Astrocyte (in vitro differentiated cells and primary cell): ENCODE data around the gene NEAT1. TPM values are rescaled to one million over a fixed set of nuclear protein-coding genes. Genes with fewer than 3 reads are reported as not detected.

Experiments used
- DNase-seq: peaks from one replicate; pipeline ENCODE4 v3.0.0-alpha.2; 2010; ENCODE audit warnings: low read depth
- FAIRE-seq: peaks from 2 replicates; lab custom pipeline; 2011; peaks lifted over from hg19 to GRCh38; lab: Jason Lieb, UNC
- H2AFZ ChIP-seq: 2 replicates; pipeline ENCODE4 v1.6.0; 2012; ENCODE audit warnings: low read depth, low read length, inconsistent platforms
- H3K27ac ChIP-seq: 2 replicates; pipeline ENCODE4 v1.5.1; 2011; ENCODE audit warnings: low read depth, low read length, inconsistent platforms
- H3K27me3 ChIP-seq: 2 replicates; pipeline ENCODE4 v1.6.0; 2011; ENCODE audit warnings: low read length, inconsistent platforms; ENCODE audit not compliant: insufficient read depth
- H3K36me3 ChIP-seq: 2 replicates; pipeline ENCODE4 v1.5.1; 2011; ENCODE audit warnings: low read length, inconsistent platforms; ENCODE audit not compliant: insufficient read depth
- H3K4me1 ChIP-seq: 2 replicates; pipeline ENCODE4 v1.5.1; 2011; ENCODE audit warnings: low read length, inconsistent platforms; ENCODE audit not compliant: insufficient read depth
- H3K4me2 ChIP-seq: 2 replicates; pipeline ENCODE4 v1.6.0; 2012; ENCODE audit warnings: low read length, inconsistent platforms
- H3K4me3 ChIP-seq: 2 replicates; pipeline ENCODE4 v1.5.1; 2011; ENCODE audit warnings: low read depth, mild to moderate bottlenecking, low read length, inconsistent platforms; ENCODE audit not compliant: insufficient read depth
- H3K79me2 ChIP-seq: 2 replicates; pipeline ENCODE4 v1.6.0; 2012; ENCODE audit warnings: mild to moderate bottlenecking, low read length, inconsistent platforms; ENCODE audit not compliant: insufficient read depth
- H3K9ac ChIP-seq: 2 replicates; pipeline ENCODE4 v1.6.0; 2012; ENCODE audit warnings: mild to moderate bottlenecking, low read length, inconsistent platforms
- H3K9me3 ChIP-seq: 2 replicates; pipeline ENCODE4 v1.5.1; 2012; ENCODE audit warnings: low read depth, mild to moderate bottlenecking, low read length, inconsistent platforms; ENCODE audit not compliant: insufficient read depth
- H4K20me1 ChIP-seq: 2 replicates; pipeline ENCODE4 v1.6.0; 2012; ENCODE audit warnings: low read length, inconsistent platforms; ENCODE audit not compliant: insufficient read depth
- H3K27ac Mint-ChIP-seq: one replicate; pipeline ENCODE4 v1.8.0; 2021; ENCODE audit warnings: mild to moderate bottlenecking, mixed read lengths; ENCODE audit not compliant: unreplicated experiment
- H3K27me3 Mint-ChIP-seq: one replicate; pipeline ENCODE4 v1.8.0; 2021; ENCODE audit warnings: low read depth, mixed read lengths; ENCODE audit not compliant: unreplicated experiment
- H3K36me3 Mint-ChIP-seq: one replicate; pipeline ENCODE4 v1.8.0; 2021; ENCODE audit warnings: low read depth, mixed read lengths; ENCODE audit not compliant: unreplicated experiment
- H3K4me1 Mint-ChIP-seq: one replicate; pipeline ENCODE4 v1.8.0; 2021; ENCODE audit warnings: low read depth, mixed read lengths; ENCODE audit not compliant: unreplicated experiment
- H3K4me3 Mint-ChIP-seq: one replicate; pipeline ENCODE4 v1.8.0; 2021; ENCODE audit warnings: mild to moderate bottlenecking, moderate library complexity, mixed read lengths; ENCODE audit not compliant: unreplicated experiment
- H3K9me3 Mint-ChIP-seq: one replicate; pipeline ENCODE4 v1.8.0; 2021; ENCODE audit warnings: mild to moderate bottlenecking, mixed read lengths; ENCODE audit not compliant: unreplicated experiment
- CTCF ChIP-seq: IDR thresholded peaks from 2 replicates; pipeline ENCODE4 v1.5.1; 2011; ENCODE audit warnings: low read depth, mild to moderate bottlenecking, inconsistent platforms, low read length, moderate library complexity; ENCODE audit not compliant: insufficient read depth
- EZH2 ChIP-seq: IDR thresholded peaks from 2 replicates; pipeline ENCODE4 v1.6.1; 2012; ENCODE audit warnings: mild to moderate bottlenecking, low read length, inconsistent platforms; ENCODE audit not compliant: insufficient read depth
- total RNA-seq: library from RNA; stranded (reverse); gene quantifications from 2 replicates; pipeline ENCODE4 v1.2.1, GENCODE V29; 2021

The NEAT1 gene
- total RNA-seq, 1 donor from 2014 or later: 317 TPM

- Histone ChIP-seq H2AFZ (no peak overlapping the region), H3K4me3 (no peak overlapping the region), H3K9me3 (no peaks in the 10 kb centered on the region), H3K27me3 (no peaks in the 10 kb centered on the region), H4K20me1 (peaks cover 97% of the 10 kb centered on the region), H3K4me1 (peaks cover 29% of the 10 kb centered on the region), H3K4me2 (peak overlapping the region; percentile 45), H3K9ac (peak overlapping the region; percentile 46), H3K27ac (no peak overlapping the region), H3K36me3 (peaks cover 43% of the 10 kb centered on the region), H3K79me2 (peaks cover 97% of the 10 kb centered on the region)
- Mint-ChIP-seq H3K4me1 (peaks cover 50% of the 10 kb centered on the region), H3K4me3 (peak overlapping the region; percentile 71), H3K27ac (peak overlapping the region; percentile 70), H3K36me3 (peaks cover 2% of the 10 kb centered on the region), H3K27me3 (no peaks in the 10 kb centered on the region), H3K9me3 (no peaks in the 10 kb centered on the region)
- no peak for FAIRE-seq
- DNase-seq: no peak
- TF ChIP-seq CTCF: no peak
- TF ChIP-seq EZH2: no peak
These were observed 10.3 kb downstream of the NEAT1 start for GRCh38 chr11:65432686-65433582.

GRCh38 chr11:65433657-65434056 is 11.1 kb downstream of the NEAT1 start:
- Histone ChIP-seq H3K4me3 (no peak overlapping the region), H3K4me2 (peak overlapping the region; percentile 39), H3K27me3 (no peaks in the 10 kb centered on the region), H2AFZ (no peak overlapping the region), H3K9ac (peak overlapping the region; percentile 48), H3K4me1 (peaks cover 24% of the 10 kb centered on the region), H4K20me1 (peaks cover 97% of the 10 kb centered on the region), H3K27ac (no peak overlapping the region), H3K36me3 (peaks cover 49% of the 10 kb centered on the region), H3K79me2 (peaks cover 97% of the 10 kb centered on the region), H3K9me3 (no peaks in the 10 kb centered on the region)
- H3K9me3 Mint-ChIP-seq: no peaks in the 10 kb centered on the region
- peaks cover 2% of the 10 kb centered on the region for H3K36me3 Mint-ChIP-seq
- FAIRE-seq (no peak), DNase-seq (no peak)
- peak overlapping the region; percentile 29 for H3K27ac Mint-ChIP-seq
- TF ChIP-seq EZH2 (no peak), CTCF (no peak)
- peak overlapping the region; percentile 62 for H3K4me3 Mint-ChIP-seq
- H3K27me3 Mint-ChIP-seq: no peaks in the 10 kb centered on the region
- H3K4me1 Mint-ChIP-seq: peaks cover 44% of the 10 kb centered on the region

- Histone ChIP-seq H3K36me3 (peaks cover 53% of the 10 kb centered on the region), H3K27ac (peak overlapping the region; percentile 43), H3K27me3 (no peaks in the 10 kb centered on the region), H3K9me3 (no peaks in the 10 kb centered on the region), H3K4me1 (peaks cover 22% of the 10 kb centered on the region), H4K20me1 (peaks cover 97% of the 10 kb centered on the region), H2AFZ (no peak overlapping the region), H3K4me2 (peak overlapping the region; percentile 39), H3K4me3 (no peak overlapping the region), H3K9ac (peak overlapping the region; percentile 48), H3K79me2 (peaks cover 97% of the 10 kb centered on the region)
- Mint-ChIP-seq H3K27ac (peak overlapping the region; percentile 67), H3K9me3 (no peaks in the 10 kb centered on the region), H3K4me3 (peak overlapping the region; percentile 58), H3K4me1 (peaks cover 42% of the 10 kb centered on the region), H3K27me3 (no peaks in the 10 kb centered on the region), H3K36me3 (peaks cover 2% of the 10 kb centered on the region)
- TF ChIP-seq CTCF: no peak
- TF ChIP-seq EZH2: no peak
- FAIRE-seq (no peak), DNase-seq (no peak)
These were observed 11.6 kb downstream of the NEAT1 start for GRCh38 chr11:65434057-65434666.
